B cell (primary cell): ENCODE results near the gene KRT74. TPM values are rescaled to one million over a fixed set of nuclear protein-coding genes. Genes with fewer than 3 reads are reported as not detected.

Experiments used
- ATAC-seq: fragments of 200-7000 bp; cut with Tn5 transposase; one replicate; pipeline ENCODE4 v1.10.0; 2021; ENCODE audit warnings: low read depth, mild to moderate bottlenecking, moderate number of reproducible peaks, moderate library complexity
- CTCF ChIA-PET: fragments of 350-600 bp; sonication (Branson Sonifier 250); formaldehyde crosslinking; loops from one replicate; lab custom pipeline; 2021; ENCODE audit warnings: antibody characterized with exemption, inconsistent platforms; lab: Charles Lee
- POLR2A ChIA-PET: fragments of 350-600 bp; sonication (Branson Sonifier 250); formaldehyde crosslinking; loops from one replicate; lab custom pipeline; 2021; ENCODE audit warnings: antibody characterized with exemption; lab: Charles Lee
- DNase-seq: peaks from one replicate; pipeline ENCODE4 v3.0.0; 2013
- H2AFZ ChIP-seq: 2 replicates; pipeline ENCODE4 v1.6.1; 2012; ENCODE audit warnings: mild to moderate bottlenecking, low read depth, low read length; ENCODE audit not compliant: insufficient read depth, poor library complexity, severe bottlenecking
- H3K27ac ChIP-seq, 2 donors: 1 replicate in 1 of 2; 2 replicates in 1 of 2; pipeline ENCODE4 v1.5.1; 2012 to 2013; ENCODE audit warnings: low read length in 2 of 2, mild to moderate bottlenecking in 2 of 2, moderate library complexity in 1 of 2
- H3K27me3 ChIP-seq, 4 experiments: fragments of 200-600 bp in 1 of 4; sonication (generic) in 1 of 4; replicated peaks in 1 of 4; 1 replicate in 2 of 4; 2 replicates in 2 of 4; pipeline versions ENCODE4 v1.6.1 to v1.7.0; 2013 to 2016; ENCODE audit warnings: low read length in 3 of 4, mild to moderate bottlenecking in 2 of 4, mixed read lengths in 1 of 4, moderate library complexity in 1 of 4; ENCODE audit not compliant: insufficient read depth in 4 of 4, control insufficient read depth in 3 of 4; ENCODE audit errors: control extremely low read depth in 1 of 4
- H3K36me3 ChIP-seq, 2 experiments: replicated peaks in 1 of 2; 1 replicate in 1 of 2; 2 replicates in 1 of 2; pipeline versions ENCODE4 v1.6.1 to v1.7.1; 2013; ENCODE audit warnings: low read length in 1 of 2; ENCODE audit not compliant: insufficient read depth in 2 of 2, control insufficient read depth in 1 of 2; ENCODE audit errors: control extremely low read depth in 1 of 2, extremely low read depth in 1 of 2
- H3K4me1 ChIP-seq, 2 donors: fragments of 200-600 bp in 1 of 2; sonication (generic) in 1 of 2; 1 replicate in 1 of 2; 2 replicates in 1 of 2; pipeline versions ENCODE4 v1.5.1 to v1.6.1; 2013 to 2017; ENCODE audit warnings: low read length in 2 of 2; ENCODE audit not compliant: control insufficient read depth in 2 of 2, insufficient read depth in 2 of 2
- H3K4me2 ChIP-seq: replicated peaks from 2 replicates; pipeline ENCODE3; 2012; ENCODE audit warnings: mild to moderate bottlenecking, low read depth, low read length; ENCODE audit not compliant: poor library complexity, severe bottlenecking
- H3K4me3 ChIP-seq, 5 experiments: fragments of 200-600 bp in 1 of 5; sonication (generic) in 1 of 5; 1 replicate in 3 of 5; 2 replicates in 2 of 5; pipeline versions ENCODE4 v1.5.1 to v1.7.0; 2011 to 2016; ENCODE audit warnings: low read length in 4 of 5, mild to moderate bottlenecking in 4 of 5, low read depth in 2 of 5, control low read depth in 1 of 5, moderate library complexity in 1 of 5; ENCODE audit not compliant: insufficient read depth in 1 of 5; ENCODE audit errors: control extremely low read depth in 1 of 5, extremely low read depth in 1 of 5
- H3K79me2 ChIP-seq: fragments of 200-600 bp; sonication (generic); one replicate; pipeline ENCODE4 v1.6.0; 2016; ENCODE audit warnings: low read length; ENCODE audit not compliant: control insufficient read depth, insufficient read depth
- H3K9ac ChIP-seq: fragments of 200-600 bp; sonication (generic); 2 replicates; pipeline ENCODE4 v1.6.1; 2017; ENCODE audit warnings: mild to moderate bottlenecking, low read length, moderate library complexity
- H3K9me3 ChIP-seq, 3 donors: one replicate each; pipeline versions ENCODE4 v1.6.1 to v1.7.1; 2013; ENCODE audit warnings: low read length in 2 of 3; ENCODE audit not compliant: control insufficient read depth in 2 of 3, insufficient read depth in 1 of 3; ENCODE audit errors: control extremely low read depth in 1 of 3
- H4K20me1 ChIP-seq: 2 replicates; pipeline ENCODE4 v1.6.0; 2012; ENCODE audit warnings: mild to moderate bottlenecking, low read length; ENCODE audit not compliant: insufficient read depth, control insufficient read depth, poor library complexity, severe bottlenecking
- H3K27ac Mint-ChIP-seq: one replicate; pipeline ENCODE4 v1.8.0; 2021; ENCODE audit warnings: mixed read lengths
- H3K27me3 Mint-ChIP-seq: one replicate; pipeline ENCODE4 v1.8.0; 2021; ENCODE audit warnings: mixed read lengths
- H3K4me1 Mint-ChIP-seq: one replicate; pipeline ENCODE4 v1.8.0; 2021; ENCODE audit warnings: mixed read lengths
- H3K4me3 Mint-ChIP-seq: one replicate; pipeline ENCODE4 v1.8.0; 2021; ENCODE audit warnings: mixed read lengths
- H3K9me3 Mint-ChIP-seq: one replicate; pipeline ENCODE4 v1.8.0; 2022; ENCODE audit warnings: mixed read lengths; ENCODE audit not compliant: insufficient read depth
- EZH2 ChIP-seq: IDR thresholded peaks from 2 replicates; pipeline ENCODE4 v1.6.1; 2012; ENCODE audit warnings: borderline replicate concordance, low read depth, mild to moderate bottlenecking, moderate library complexity, low read length; ENCODE audit not compliant: insufficient read depth, poor library complexity, severe bottlenecking
- WGBS: methylation state at CpG from one replicate; pipeline ENCODE4 v1.1.5; 2013; ENCODE audit warnings: missing lambda C conversion rate; ENCODE audit not compliant: insufficient coverage; 5-methylcytosine and 5-hydroxymethylcytosine counted together
- intact Hi-C: fragments of 100-400 bp; cut with micrococcal nuclease; formaldehyde crosslinking; loops from one replicate; pipeline ENCODE4 v1.10.0; 2022
- polyA plus RNA-seq: library from polyadenylated mRNA; depleted of rRNA; stranded (reverse); fragments of >200 nt; gene quantifications from 2 replicates; pipeline ENCODE4 v1.2.3, GENCODE V29; 2012
- total RNA-seq, 2 donors: library from RNA; stranded (reverse); fragments of 120-200 nt in 1 of 2; gene quantifications; 1 replicate in 1 of 2; 2 replicates in 1 of 2; pipeline versions ENCODE4 v1.2.3 to v1.2.4, GENCODE V29; 2013 to 2022
- TF ChIP-seq, protein P1 (sequence below): fragments of 200-600 bp; IDR thresholded peaks from one replicate; pipeline ENCODE4 v1.8.0; 2022; ENCODE audit warnings: antibody characterized with exemption, mild to moderate bottlenecking

The KRT74 gene
- total and polyA plus RNA-seq, 2 donors (not counting 1 experiment from before 2014, with no cell fraction given) = not detected

DNA sequence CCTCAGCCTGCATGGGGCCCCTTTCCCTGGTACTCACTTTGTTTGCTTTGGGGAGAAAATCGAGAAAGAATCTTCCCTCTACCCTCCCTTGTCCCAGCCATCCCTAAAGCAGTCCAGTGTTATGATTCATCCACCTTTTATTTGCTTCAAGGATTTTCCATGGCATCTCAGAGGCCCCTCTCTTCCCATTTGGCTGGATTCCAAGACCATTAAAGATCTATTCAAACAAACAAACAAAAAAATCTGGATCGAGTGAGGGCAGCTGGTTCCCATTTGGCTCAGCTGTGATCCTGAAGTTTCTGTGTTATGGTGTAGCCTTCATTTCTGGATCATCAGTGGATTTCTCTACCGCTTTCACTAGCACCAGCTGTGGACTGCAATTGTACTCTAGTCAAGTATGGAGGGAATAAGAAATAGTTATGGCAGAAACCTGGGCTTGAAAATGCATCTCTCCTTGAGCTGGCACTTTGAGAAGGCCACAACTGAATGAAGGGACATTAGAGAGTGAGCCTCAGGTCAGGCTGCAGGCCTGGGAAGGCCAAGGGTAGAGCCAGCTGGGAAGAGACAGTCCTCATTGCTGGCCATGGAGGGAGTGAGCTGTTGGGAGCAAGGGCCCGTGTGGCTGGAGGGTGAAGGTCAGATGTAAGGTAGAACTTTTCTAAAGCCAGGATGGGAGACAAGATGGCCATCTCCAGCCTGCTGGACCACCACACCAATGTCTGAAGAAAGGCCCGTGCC, 34.4 kb downstream of the KRT74 start:
- Histone ChIP-seq H3K36me3 (no peaks in the 10 kb centered on the region), H3K27ac (no peak overlapping the region), H3K4me2 (no peak overlapping the region), H3K4me1 (no peaks in the 10 kb centered on the region), H3K9me3 (peaks cover 0 to 6% (median 0%) of the 10 kb centered on the region in 3 donors), H3K4me3 (no peak overlapping the region), H3K9ac (no peak overlapping the region), H3K79me2 (no peaks in the 10 kb centered on the region), H2AFZ (no peak overlapping the region), H3K27me3 (peaks cover 0 to 5% (median 0%) of the 10 kb centered on the region in 4 experiments), H4K20me1 (no peaks in the 10 kb centered on the region)
- CTCF ChIA-PET = no interaction called here
- ATAC-seq = no peak
- POLR2A ChIA-PET = no interaction called here
- WGBS = 89% methylated on average over 4 of the region's 5 CpGs
- TF ChIP-seq, protein P1, sequence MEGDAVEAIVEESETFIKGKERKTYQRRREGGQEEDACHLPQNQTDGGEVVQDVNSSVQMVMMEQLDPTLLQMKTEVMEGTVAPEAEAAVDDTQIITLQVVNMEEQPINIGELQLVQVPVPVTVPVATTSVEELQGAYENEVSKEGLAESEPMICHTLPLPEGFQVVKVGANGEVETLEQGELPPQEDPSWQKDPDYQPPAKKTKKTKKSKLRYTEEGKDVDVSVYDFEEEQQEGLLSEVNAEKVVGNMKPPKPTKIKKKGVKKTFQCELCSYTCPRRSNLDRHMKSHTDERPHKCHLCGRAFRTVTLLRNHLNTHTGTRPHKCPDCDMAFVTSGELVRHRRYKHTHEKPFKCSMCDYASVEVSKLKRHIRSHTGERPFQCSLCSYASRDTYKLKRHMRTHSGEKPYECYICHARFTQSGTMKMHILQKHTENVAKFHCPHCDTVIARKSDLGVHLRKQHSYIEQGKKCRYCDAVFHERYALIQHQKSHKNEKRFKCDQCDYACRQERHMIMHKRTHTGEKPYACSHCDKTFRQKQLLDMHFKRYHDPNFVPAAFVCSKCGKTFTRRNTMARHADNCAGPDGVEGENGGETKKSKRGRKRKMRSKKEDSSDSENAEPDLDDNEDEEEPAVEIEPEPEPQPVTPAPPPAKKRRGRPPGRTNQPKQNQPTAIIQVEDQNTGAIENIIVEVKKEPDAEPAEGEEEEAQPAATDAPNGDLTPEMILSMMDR = no peak
- TF ChIP-seq EZH2 = no peak
- H3K4me1 Mint-ChIP-seq = no peaks in the 10 kb centered on the region
- H3K27ac Mint-ChIP-seq = no peak overlapping the region
- no peak overlapping the region for H3K4me3 Mint-ChIP-seq
- peaks cover 10% of the 10 kb centered on the region for H3K27me3 Mint-ChIP-seq
- intact Hi-C loops = no loop called here
- DNase-seq = no peak
- no peaks in the 10 kb centered on the region for H3K9me3 Mint-ChIP-seq

DNA sequence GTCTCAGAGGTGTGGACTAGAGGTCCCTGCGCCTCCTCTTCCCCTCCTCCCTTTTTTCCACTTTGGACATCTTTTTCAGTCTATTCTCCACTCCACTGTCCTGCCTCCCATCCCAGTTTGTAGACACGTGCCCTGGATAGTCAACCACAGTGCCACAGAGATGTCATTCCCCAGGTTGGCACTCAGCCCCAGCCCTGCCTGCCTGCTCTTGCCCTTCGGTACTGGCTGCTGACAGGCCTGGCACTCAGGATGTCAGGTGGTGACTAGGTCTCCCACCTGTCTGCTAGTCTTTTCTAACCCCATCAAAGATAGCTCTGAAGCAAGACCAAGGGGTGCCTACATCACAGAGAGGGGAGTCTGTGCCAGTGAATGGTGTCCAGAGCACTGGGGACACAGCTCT, 36.5 kb downstream of the KRT74 start:
- ATAC-seq = no peak
- H3K27ac ChIP-seq = no peak overlapping the region
- H3K4me2 ChIP-seq = no peak overlapping the region
- DNase-seq = no peak
- peaks cover 0 to 5% (median 0%) of the 10 kb centered on the region in 4 experiments for H3K27me3 ChIP-seq
- intact Hi-C loops = no loop called here
- Mint-ChIP-seq H3K27ac (no peak overlapping the region), H3K4me3 (no peak overlapping the region), H3K9me3 (no peaks in the 10 kb centered on the region), H3K27me3 (peaks cover 4% of the 10 kb centered on the region), H3K4me1 (no peaks in the 10 kb centered on the region)
- H3K4me3 ChIP-seq = no peak overlapping the region
- WGBS = 82% methylated on average over 3 of the region's 3 CpGs
- H2AFZ ChIP-seq = no peak overlapping the region
- no peaks in the 10 kb centered on the region for H3K36me3 ChIP-seq
- TF ChIP-seq EZH2 = no peak
- TF ChIP-seq, protein P1 = no peak
- POLR2A ChIA-PET = no interaction called here
- peaks cover 0 to 6% (median 0%) of the 10 kb centered on the region in 3 donors for H3K9me3 ChIP-seq
- H3K4me1 ChIP-seq = no peaks in the 10 kb centered on the region
- CTCF ChIA-PET = no interaction called here
- no peaks in the 10 kb centered on the region for H4K20me1 ChIP-seq
- H3K79me2 ChIP-seq = no peaks in the 10 kb centered on the region
- H3K9ac ChIP-seq = no peak overlapping the region
